PFSK-1 (cell line): ENCODE measurements around the gene RHBG. TPM values are rescaled to one million over a fixed set of nuclear protein-coding genes. Genes with fewer than 3 reads are reported as not detected.

Experiments used
- FOXP2 ChIP-seq: optimal IDR thresholded peaks from 2 replicates; pipeline ENCODE3; 2011; ENCODE audit warnings: borderline replicate concordance, control low read depth, inconsistent platforms; ENCODE audit not compliant: insufficient read depth; ENCODE audit errors: extremely low read length, extremely low read depth
- POLR2AphosphoS5 ChIP-seq: IDR thresholded peaks from 2 replicates; pipeline ENCODE4 v1.6.1; 2012; ENCODE audit warnings: low read depth, mild to moderate bottlenecking, control low read depth, low read length, moderate library complexity
- REST ChIP-seq, 2 experiments: IDR thresholded peaks; 2 replicates each; pipeline versions ENCODE4 v1.6.1 to v1.8.0; 2011 to 2012; ENCODE audit warnings: low read depth in 2 of 2, low read length in 2 of 2, control low read depth in 1 of 2, inconsistent platforms in 1 of 2, mild to moderate bottlenecking in 1 of 2, moderate library complexity in 1 of 2; ENCODE audit not compliant: insufficient read depth in 1 of 2
- SIN3A ChIP-seq: IDR thresholded peaks from 2 replicates; pipeline ENCODE4 v1.6.1; 2012; ENCODE audit warnings: mild to moderate bottlenecking, low read length, moderate library complexity, borderline replicate concordance; ENCODE audit not compliant: insufficient read depth
- TAF1 ChIP-seq: IDR thresholded peaks from 2 replicates; pipeline ENCODE4 v1.6.1; 2012; ENCODE audit warnings: low read length, control low read depth, borderline replicate concordance; ENCODE audit not compliant: insufficient read depth
- polyA plus RNA-seq: library from polyadenylated mRNA; unstranded; fragments of >200 nt; gene quantifications from one replicate; pipeline ENCODE4 v1.2.1, GENCODE V29; 2012; ENCODE audit warnings: low read depth, missing spikeins; ENCODE audit not compliant: insufficient read length

Gene RHBG
- polyA plus RNA-seq: not detected

- TF ChIP-seq FOXP2: no peak
- no peak for TF ChIP-seq POLR2AphosphoS5
- no peak for TF ChIP-seq REST (IDR thresholded peaks at IDR 0.05; ENCODE audit: insufficient read depth in 1 of 2, low read depth in 2 of 2, low read length in 2 of 2)
- no peak for TF ChIP-seq TAF1
- TF ChIP-seq SIN3A: no peak
These were observed at the start of gene RHBG for GRCh38 chr1:156368889-156369684. RHBG (plus strand) TSS chr1:156369211; CDS start chr1:156369250, 39 bp downstream.

GRCh38 chr1:156319664-156320063 is 49.3 kb upstream of the RHBG start:
- TF ChIP-seq FOXP2 (no peak), REST (IDR thresholded peaks at IDR 0.05; ENCODE audit: insufficient read depth in 1 of 2, low read depth in 2 of 2, low read length in 2 of 2) (no peak), SIN3A (no peak), POLR2AphosphoS5 (no peak), TAF1 (no peak)

- TF ChIP-seq TAF1: no peak
These were observed 48.5 kb upstream of the RHBG start for GRCh38 chr1:156320560-156320959.

- TF ChIP-seq TAF1 (no peak), REST (IDR thresholded peaks at IDR 0.05; ENCODE audit: insufficient read depth in 1 of 2, low read depth in 2 of 2, low read length in 2 of 2) (no peak)
These were observed 32.8 kb upstream of the RHBG start for GRCh38 chr1:156336242-156336641.

- no peak for TF ChIP-seq POLR2AphosphoS5
- no peak for TF ChIP-seq SIN3A
- no peak for TF ChIP-seq TAF1
- TF ChIP-seq FOXP2: no peak
- TF ChIP-seq REST (IDR thresholded peaks at IDR 0.05; ENCODE audit: insufficient read depth in 1 of 2, low read depth in 2 of 2, low read length in 2 of 2): no peak
These were observed 31.7 kb upstream of the RHBG start for GRCh38 chr1:156337052-156337887.
